HFFc6 (cell line): Measurements from ENCODE around the gene CLCN4. TPM values are rescaled to one million over a fixed set of nuclear protein-coding genes. Genes with fewer than 3 reads are reported as not detected.

ENCODE experiments used
- DNase-seq: peaks from one replicate; pipeline ENCODE4 v3.0.0-alpha.2; 2018
- H3K27ac Mint-ChIP-seq: 2 replicates; pipeline ENCODE4 v1.8.0; 2020; ENCODE audit warnings: mild to moderate bottlenecking, mixed read lengths
- H3K27me3 Mint-ChIP-seq: 2 replicates; pipeline ENCODE4 v1.8.0; 2021; ENCODE audit warnings: mild to moderate bottlenecking, moderate library complexity, mixed read lengths; ENCODE audit not compliant: insufficient read depth
- H3K36me3 Mint-ChIP-seq: 2 replicates; pipeline ENCODE4 v1.8.0; 2021; ENCODE audit warnings: low read depth, mixed read lengths
- H3K4me1 Mint-ChIP-seq: 2 replicates; pipeline ENCODE4 v1.8.0; 2020; ENCODE audit warnings: low read depth, mixed read lengths
- H3K4me3 Mint-ChIP-seq: 2 replicates; pipeline ENCODE4 v1.8.0; 2020; ENCODE audit warnings: mild to moderate bottlenecking, moderate library complexity, mixed read lengths
- H3K9me3 Mint-ChIP-seq: 2 replicates; pipeline ENCODE4 v1.8.0; 2020; ENCODE audit warnings: mild to moderate bottlenecking, mixed read lengths
- CTCF ChIP-seq: fragments of 200-600 bp; sonication (generic); IDR thresholded peaks from 2 replicates; pipeline ENCODE4 v1.5.0; 2021; ENCODE audit warnings: antibody characterized with exemption, mild to moderate bottlenecking
- total RNA-seq, 6 experiments: library from RNA; stranded (reverse); fragmentation: NEBNext Ultra II Directional; extraction: Animal tissue kit (Norgen Biotek cat#: 25700); gene quantifications; 2 replicates in 1 of 6; 3 replicates in 5 of 6; pipeline ENCODE4 v1.2.3, GENCODE V29; 2021

The CLCN4 gene
- total RNA-seq, 6 experiments from 2014 or later: 0.14 to 0.17 TPM; not detected in 4

GRCh38 chrX:10158279-10159144 is 1.7 kb downstream of the CLCN4 start:
- no peak for DNase-seq
- Mint-ChIP-seq H3K27me3 (peaks cover 17% of the 10 kb centered on the region), H3K4me1 (peaks cover 13% of the 10 kb centered on the region), H3K36me3 (no peaks in the 10 kb centered on the region), H3K27ac (no peak overlapping the region), H3K9me3 (no peaks in the 10 kb centered on the region), H3K4me3 (no peak overlapping the region)
- TF ChIP-seq CTCF: no peak

- Mint-ChIP-seq H3K27me3 (peaks cover 18% of the 10 kb centered on the region), H3K36me3 (no peaks in the 10 kb centered on the region), H3K27ac (no peak overlapping the region), H3K4me1 (peaks cover 13% of the 10 kb centered on the region), H3K4me3 (no peak overlapping the region), H3K9me3 (no peaks in the 10 kb centered on the region)
- no peak for DNase-seq
- no peak for TF ChIP-seq CTCF
Measured at GRCh38 chrX:10159145-10159468, 2.3 kb downstream of the CLCN4 start.

- DNase-seq: no peak
- Mint-ChIP-seq H3K27ac (no peak overlapping the region), H3K4me3 (no peak overlapping the region), H3K27me3 (peaks cover 16% of the 10 kb centered on the region), H3K4me1 (peaks cover 13% of the 10 kb centered on the region), H3K36me3 (no peaks in the 10 kb centered on the region), H3K9me3 (no peaks in the 10 kb centered on the region)
- no peak for TF ChIP-seq CTCF
Measured at GRCh38 chrX:10160211-10160610, 3.4 kb downstream of the CLCN4 start.

GRCh38 chrX:10163031-10163430 is 6.3 kb downstream of the CLCN4 start:
- Mint-ChIP-seq H3K36me3 (no peaks in the 10 kb centered on the region), H3K27me3 (peaks cover 16% of the 10 kb centered on the region), H3K4me1 (peaks cover under 1% of the 10 kb centered on the region; the same call in 1 of the 2 replicates), H3K4me3 (no peak overlapping the region), H3K9me3 (no peaks in the 10 kb centered on the region), H3K27ac (no peak overlapping the region)
- no peak for TF ChIP-seq CTCF
- DNase-seq: no peak

- no peaks in the 10 kb centered on the region for H3K9me3 Mint-ChIP-seq
- no peak for DNase-seq
- no peaks in the 10 kb centered on the region for H3K36me3 Mint-ChIP-seq
- no peak overlapping the region for H3K4me3 Mint-ChIP-seq
- peaks cover 8% of the 10 kb centered on the region for H3K27me3 Mint-ChIP-seq
- no peaks in the 10 kb centered on the region for H3K4me1 Mint-ChIP-seq
- TF ChIP-seq CTCF: no peak
- H3K27ac Mint-ChIP-seq: no peak overlapping the region
Measured at GRCh38 chrX:10164879-10165278, 8.1 kb downstream of the CLCN4 start.
